Measurements from ENCODE around the gene CMIP. TPM values are rescaled to one million over a fixed set of nuclear protein-coding genes. Genes with fewer than 3 reads are reported as not detected.

The CMIP gene
- polyA plus RNA-seq, 1 experiment, result 4.9 TPM

DNA sequence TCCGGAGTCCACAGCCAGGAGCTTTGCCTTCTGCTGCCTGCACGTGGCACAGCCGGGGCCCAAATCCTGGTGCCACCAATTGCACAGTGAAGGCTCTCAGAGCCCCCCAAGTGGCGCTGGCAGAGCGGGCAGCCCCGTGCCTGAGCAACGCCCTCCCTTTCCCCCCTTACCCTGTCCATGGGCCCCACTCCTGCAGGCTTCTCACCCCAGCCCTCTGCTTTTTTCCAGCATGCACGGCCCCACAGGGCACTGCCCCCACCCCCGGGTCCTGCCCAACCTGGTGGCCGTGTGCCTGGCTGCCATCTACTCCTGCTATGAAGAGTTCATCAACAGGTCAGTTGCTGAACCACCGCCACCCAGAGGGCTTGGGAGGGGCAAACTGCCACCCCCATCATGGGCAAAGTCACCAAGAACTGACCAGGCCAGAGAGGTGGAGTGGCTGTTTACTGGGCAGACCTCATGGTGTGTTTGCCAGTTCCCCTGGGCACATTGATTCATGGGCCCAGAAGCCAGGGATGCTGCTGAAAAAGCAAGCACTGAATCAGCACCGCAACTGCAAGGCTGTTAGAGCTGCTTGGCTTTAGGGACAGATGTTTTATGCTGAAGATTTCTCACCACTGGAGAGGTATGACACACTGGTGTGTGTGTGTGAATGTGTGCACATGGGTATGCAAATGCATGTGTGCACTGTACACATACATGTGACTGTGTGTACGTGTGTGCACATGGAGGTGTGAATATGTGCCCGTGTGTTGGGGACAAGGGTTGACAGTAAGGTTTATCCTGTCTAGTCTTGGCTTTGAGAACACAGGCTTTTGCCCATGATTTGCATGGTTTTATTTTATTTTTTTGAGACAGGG is 227.4 kb downstream of the CMIP start:
- TF ChIP-seq, protein P1, sequence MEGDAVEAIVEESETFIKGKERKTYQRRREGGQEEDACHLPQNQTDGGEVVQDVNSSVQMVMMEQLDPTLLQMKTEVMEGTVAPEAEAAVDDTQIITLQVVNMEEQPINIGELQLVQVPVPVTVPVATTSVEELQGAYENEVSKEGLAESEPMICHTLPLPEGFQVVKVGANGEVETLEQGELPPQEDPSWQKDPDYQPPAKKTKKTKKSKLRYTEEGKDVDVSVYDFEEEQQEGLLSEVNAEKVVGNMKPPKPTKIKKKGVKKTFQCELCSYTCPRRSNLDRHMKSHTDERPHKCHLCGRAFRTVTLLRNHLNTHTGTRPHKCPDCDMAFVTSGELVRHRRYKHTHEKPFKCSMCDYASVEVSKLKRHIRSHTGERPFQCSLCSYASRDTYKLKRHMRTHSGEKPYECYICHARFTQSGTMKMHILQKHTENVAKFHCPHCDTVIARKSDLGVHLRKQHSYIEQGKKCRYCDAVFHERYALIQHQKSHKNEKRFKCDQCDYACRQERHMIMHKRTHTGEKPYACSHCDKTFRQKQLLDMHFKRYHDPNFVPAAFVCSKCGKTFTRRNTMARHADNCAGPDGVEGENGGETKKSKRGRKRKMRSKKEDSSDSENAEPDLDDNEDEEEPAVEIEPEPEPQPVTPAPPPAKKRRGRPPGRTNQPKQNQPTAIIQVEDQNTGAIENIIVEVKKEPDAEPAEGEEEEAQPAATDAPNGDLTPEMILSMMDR (IDR thresholded peaks at IDR 0.05; ENCODE audit: insufficient read depth, low read depth, low read length), result no peak
- POLR2A ChIA-PET, result no interaction called here
- DNase-seq (ENCODE audit: low read depth), result no peak
- Histone ChIP-seq H3K27me3 (ENCODE audit: control insufficient read depth, insufficient read depth, low read length) (no peaks in the 10 kb centered on the region), H3K36me3 (ENCODE audit: control insufficient read depth, insufficient read depth, low read length) (peaks cover 14% of the 10 kb centered on the region), H3K4me3 (ENCODE audit: low read depth, low read length) (no peak overlapping the region)
- CTCF ChIA-PET, result no interaction called here

DNA sequence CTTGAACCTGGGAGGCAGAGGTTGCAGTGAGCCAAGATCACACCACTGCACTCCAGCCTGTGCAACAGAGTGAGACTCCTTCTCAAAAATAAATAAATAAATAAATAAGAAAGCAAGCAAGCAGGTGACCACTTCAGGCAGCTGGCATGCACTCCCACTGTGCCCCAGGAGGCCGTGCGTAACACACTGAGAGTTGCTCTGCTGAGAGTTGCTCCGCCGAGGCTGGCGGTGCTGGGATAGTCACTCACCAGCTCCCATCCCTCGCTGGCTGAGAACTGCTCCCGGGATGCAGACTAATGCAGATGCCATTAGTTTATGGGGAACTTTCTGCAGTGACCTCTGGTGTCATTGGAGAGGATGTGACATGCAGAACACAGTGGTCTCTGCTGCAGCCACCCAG is 228.8 kb downstream of the CMIP start:
- peaks cover 16% of the 10 kb centered on the region for H3K36me3 ChIP-seq (ENCODE audit: control insufficient read depth, insufficient read depth, low read length)
- no peak for DNase-seq (ENCODE audit: low read depth)
- no peaks in the 10 kb centered on the region for H3K27me3 ChIP-seq (ENCODE audit: control insufficient read depth, insufficient read depth, low read length)
- TF ChIP-seq, protein P1 (IDR thresholded peaks at IDR 0.05; ENCODE audit: insufficient read depth, low read depth, low read length), result no peak
- CTCF ChIA-PET, result no interaction called here
- H3K4me3 ChIP-seq (ENCODE audit: low read depth, low read length), result no peak overlapping the region
- POLR2A ChIA-PET, result no interaction called here

DNA sequence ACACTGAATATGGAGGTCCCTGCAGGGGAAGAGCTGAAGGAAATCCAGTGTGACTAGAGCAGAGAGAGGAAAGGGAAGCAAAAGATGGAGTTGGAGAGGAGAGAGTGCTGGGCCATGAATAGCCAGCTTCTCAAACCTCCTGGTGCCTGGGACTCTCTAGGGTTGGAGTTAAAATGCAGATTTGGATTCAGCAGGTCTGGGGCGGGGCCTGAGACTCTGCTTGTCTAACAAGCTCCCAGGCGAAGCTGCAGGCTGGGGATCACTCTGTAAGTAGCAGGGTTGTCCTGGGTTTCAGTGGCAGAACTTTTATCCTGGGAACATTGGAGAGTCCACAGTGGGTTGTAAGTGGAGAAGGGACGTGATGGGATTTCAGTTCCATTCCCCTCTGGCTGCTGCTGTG is 231.1 kb downstream of the CMIP start:
- Histone ChIP-seq H3K4me3 (ENCODE audit: low read depth, low read length) (no peak overlapping the region), H3K36me3 (ENCODE audit: control insufficient read depth, insufficient read depth, low read length) (peaks cover 24% of the 10 kb centered on the region), H3K27me3 (ENCODE audit: control insufficient read depth, insufficient read depth, low read length) (no peaks in the 10 kb centered on the region)
- ChIA-PET CTCF (no interaction called here), POLR2A (no interaction called here)
- TF ChIP-seq, protein P1 (IDR thresholded peaks at IDR 0.05; ENCODE audit: insufficient read depth, low read depth, low read length), result no peak
- no peak for DNase-seq (ENCODE audit: low read depth)

DNA sequence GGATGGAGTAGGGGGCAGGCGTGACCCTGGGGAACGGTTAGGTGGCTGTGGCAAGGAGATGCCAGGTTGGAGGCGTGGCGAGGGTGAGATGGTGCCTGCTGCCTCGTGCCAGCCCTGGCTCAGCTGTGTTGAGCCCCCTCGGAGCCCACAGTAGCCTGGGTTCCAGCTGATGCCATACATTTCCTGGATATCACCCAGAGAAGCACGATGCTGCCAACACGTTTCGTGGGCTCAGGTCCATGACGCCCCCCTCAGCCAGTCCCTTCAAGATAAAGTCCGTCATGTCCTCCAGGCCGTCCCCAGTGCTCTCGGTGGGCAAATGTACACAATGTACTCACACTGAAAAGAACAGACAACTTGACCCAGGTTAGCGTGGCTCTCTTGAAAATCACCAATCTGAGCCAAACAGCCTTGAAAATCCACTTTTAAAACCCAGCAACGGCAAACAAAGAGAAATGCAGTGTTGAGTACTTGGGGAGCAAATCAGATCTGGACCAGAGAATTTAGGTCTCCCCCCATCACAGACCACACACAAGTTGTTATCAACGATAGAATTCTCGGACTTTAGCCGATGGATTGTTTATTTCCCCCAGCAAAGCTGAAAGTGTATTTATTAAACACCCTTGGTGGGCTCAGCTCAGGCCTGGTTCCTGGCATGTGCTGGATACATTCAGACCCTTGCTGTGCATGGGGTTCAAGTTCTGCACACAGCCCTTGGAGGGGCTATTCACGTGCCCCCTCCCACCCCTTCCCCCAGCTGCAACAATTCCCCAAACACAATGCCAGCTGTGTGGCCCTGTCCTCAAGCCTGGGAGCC is 231.7 kb downstream of the CMIP start:
- TF ChIP-seq, protein P1 (IDR thresholded peaks at IDR 0.05; ENCODE audit: insufficient read depth, low read depth, low read length), result no peak
- DNase-seq (ENCODE audit: low read depth), result no peak
- Histone ChIP-seq H3K4me3 (ENCODE audit: low read depth, low read length) (no peak overlapping the region), H3K36me3 (ENCODE audit: control insufficient read depth, insufficient read depth, low read length) (peaks cover 24% of the 10 kb centered on the region), H3K27me3 (ENCODE audit: control insufficient read depth, insufficient read depth, low read length) (no peaks in the 10 kb centered on the region)
- ChIA-PET CTCF (interaction anchor here (0.6 to 1.0 kb wide), 2 partner anchors 14 to 53 kb away, joined by 3 to 5 read pairs; no protein-coding TSS in a partner anchor), POLR2A (no interaction called here)
